GM21367 (cell line): ENCODE measurements around the gene FAM219A.
"Not testable (repeated sequence)": the region's sequence is repeated elsewhere in the genome, so short reads cannot be mapped to it uniquely, and the experiment has no call there.

Experiments used
- ATAC-seq: cut with Tn5 transposase; IDR thresholded peaks from one replicate; pipeline ENCODE4 v1.9.1; 2021; ENCODE audit not compliant: unreplicated experiment

The FAM219A gene

GRCh38 chr9:34379334-34380033 is 78.9 kb downstream of the FAM219A start:
- ATAC-seq = no peak

GRCh38 chr9:34378376-34379060 is 79.9 kb downstream of the FAM219A start:
- ATAC-seq = no peak

- no peak for ATAC-seq
Measured at GRCh38 chr9:34377404-34377746, 81.0 kb downstream of the FAM219A start.

- peak; percentile 78 for ATAC-seq
Measured at GRCh38 chr9:34376596-34377403, 81.6 kb downstream of the FAM219A start, which contains the start of gene MYORG. MYORG (minus strand) TSS chr9:34376898; CDS start chr9:34372943, 3,955 bp downstream.

GRCh38 chr9:34375901-34376595 is 82.3 kb downstream of the FAM219A start:
- no peak for ATAC-seq

GRCh38 chr9:34374905-34375552 is 83.3 kb downstream of the FAM219A start:
- no peak for ATAC-seq

GRCh38 chr9:34374339-34374738 is 84.0 kb downstream of the FAM219A start:
- no peak for ATAC-seq

GRCh38 chr9:34373749-34374148 is 84.6 kb downstream of the FAM219A start:
- ATAC-seq = no peak

GRCh38 chr9:34372467-34373011 is 85.8 kb downstream of the FAM219A start:
- ATAC-seq = no peak

- no peak for ATAC-seq
Measured at GRCh38 chr9:34371886-34372466, 86.4 kb downstream of the FAM219A start.

- no peak for ATAC-seq
Measured at GRCh38 chr9:34370970-34371880, 87.1 kb downstream of the FAM219A start.

GRCh38 chr9:34370335-34370969 is 87.9 kb downstream of the FAM219A start:
- ATAC-seq = no peak

GRCh38 chr9:34369636-34370035 is 88.7 kb downstream of the FAM219A start:
- ATAC-seq = no peak

GRCh38 chr9:34368796-34369195 is 89.6 kb downstream of the FAM219A start:
- ATAC-seq = not testable (repeated sequence)

- not testable (repeated sequence) for ATAC-seq
Measured at GRCh38 chr9:34367751-34368410, 90.5 kb downstream of the FAM219A start.

- no peak for ATAC-seq
Measured at GRCh38 chr9:34366365-34366764, 92.0 kb downstream of the FAM219A start.

GRCh38 chr9:34365282-34365681 is 93.1 kb downstream of the FAM219A start:
- no peak for ATAC-seq
